ENCODE data around the gene TRPM3.

The TRPM3 gene

GRCh38 chr9:70556771-70557170, 564.6 kb downstream of the TRPM3 start:
- no peak for DNase-seq (ENCODE audit: low read depth in 2 of 2)

DNA sequence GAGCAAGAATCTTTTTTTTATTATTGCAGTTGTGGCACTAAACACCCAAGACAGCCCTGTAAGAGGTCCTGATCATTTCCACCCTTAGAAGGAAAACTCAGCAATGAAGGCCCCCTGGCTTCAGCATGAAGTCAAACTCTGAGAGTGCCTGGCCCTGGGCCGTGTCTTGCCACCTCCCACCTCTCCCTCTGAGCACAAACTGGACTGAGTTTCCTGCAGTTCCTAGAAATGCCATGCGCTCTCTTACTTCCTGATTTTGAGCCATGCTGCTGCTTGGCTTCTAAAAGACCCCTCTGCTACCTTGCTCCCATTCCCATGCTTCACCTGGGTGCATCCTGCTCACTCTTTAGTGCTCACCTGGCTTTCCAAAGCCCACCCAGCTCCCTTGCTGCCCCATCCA, 566.5 kb downstream of the TRPM3 start:
- DNase-seq (ENCODE audit: low read depth in 2 of 2), result no peak

DNA sequence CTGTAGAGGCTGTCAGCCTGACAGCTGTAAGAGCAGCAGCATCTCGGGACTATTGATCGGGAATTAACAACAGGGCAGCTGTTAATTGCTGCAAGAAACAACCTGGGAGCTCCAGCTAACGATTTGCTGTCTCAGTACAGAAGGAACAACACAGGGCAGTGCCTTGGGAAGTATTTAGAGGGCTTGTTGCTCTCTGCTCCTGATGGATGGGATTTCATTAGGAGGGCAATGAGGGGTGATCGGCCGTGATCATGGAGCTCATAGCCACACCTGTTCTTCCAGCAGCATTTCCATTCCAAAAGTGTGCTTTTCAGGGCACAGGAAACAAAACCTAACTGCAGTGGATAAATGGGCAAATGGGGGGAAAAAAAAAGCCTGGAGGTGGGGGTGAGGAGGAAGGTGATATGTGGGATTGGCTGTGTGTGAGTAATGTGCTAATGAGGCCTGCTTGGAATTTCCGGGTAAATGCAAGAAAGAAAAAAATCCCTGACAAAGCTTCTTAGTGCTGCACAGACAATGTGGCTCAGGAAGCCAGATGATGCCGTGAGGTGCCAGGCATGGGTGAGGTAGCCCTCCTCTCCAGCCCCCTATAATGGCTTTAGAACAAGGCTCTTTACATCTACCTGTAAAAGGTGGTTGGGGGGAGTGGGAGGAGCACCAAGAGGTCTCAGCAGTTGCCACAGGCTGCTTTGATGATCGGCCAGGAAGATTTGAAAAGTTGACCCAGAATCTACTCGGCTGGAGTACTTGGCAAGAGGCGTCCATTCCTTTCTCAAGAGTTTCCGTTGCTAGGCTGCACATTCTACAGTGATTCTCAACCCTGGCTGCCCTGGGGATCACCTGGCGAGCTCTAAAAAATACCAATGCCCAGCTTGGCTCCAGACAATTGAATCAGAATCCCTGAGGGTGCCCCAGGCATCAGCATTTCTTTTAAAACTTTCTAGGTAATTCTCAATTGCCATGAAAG, 567.4 kb downstream of the TRPM3 start:
- no peak for DNase-seq (ENCODE audit: low read depth in 2 of 2)

DNA sequence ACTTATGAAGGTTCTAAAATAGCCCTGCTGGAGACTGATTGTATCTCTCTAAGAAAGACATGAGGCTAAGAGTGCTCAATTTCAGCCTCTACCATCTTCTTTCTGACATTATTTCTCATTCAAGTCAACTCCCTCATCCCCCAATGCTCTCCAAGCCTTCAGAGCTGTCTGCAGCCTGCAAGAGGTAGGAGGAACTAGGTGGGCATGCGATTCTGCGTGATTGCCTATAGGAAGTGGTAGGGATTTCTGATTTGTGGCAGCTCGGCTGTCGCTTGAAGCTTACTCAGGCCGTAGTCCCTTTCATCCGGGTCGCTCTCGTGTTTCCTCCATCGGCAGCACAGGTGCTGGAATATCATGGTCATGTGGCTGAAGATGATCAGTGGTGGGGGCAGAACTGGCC, 568.9 kb downstream of the TRPM3 start:
- DNase-seq (ENCODE audit: low read depth in 2 of 2), result no peak

GRCh38 chr9:70551801-70552200, 569.6 kb downstream of the TRPM3 start:
- no peak for DNase-seq (ENCODE audit: low read depth in 2 of 2)

DNA sequence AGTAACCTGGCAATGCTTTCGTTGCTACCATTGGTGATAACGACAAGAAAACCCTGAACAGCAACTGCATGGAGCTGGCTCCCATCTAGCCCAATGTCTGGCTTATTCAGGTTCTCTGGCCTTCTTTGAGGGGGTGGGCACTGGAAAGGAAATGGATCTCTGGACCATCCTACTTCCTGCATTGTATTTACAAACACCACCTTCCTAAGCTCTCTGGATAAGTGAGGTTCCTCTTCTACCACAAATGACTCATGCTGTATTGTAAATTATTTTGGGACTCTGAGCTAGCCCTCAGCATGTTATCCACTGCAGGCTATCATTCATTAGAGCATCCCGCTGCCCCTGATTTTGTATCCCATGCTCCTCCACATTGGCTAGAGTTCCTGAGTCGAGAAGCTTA, 570.0 kb downstream of the TRPM3 start:
- no peak for DNase-seq (ENCODE audit: low read depth in 2 of 2)

GRCh38 chr9:70549926-70550325, 571.5 kb downstream of the TRPM3 start:
- no peak for DNase-seq (ENCODE audit: low read depth in 2 of 2)

DNA sequence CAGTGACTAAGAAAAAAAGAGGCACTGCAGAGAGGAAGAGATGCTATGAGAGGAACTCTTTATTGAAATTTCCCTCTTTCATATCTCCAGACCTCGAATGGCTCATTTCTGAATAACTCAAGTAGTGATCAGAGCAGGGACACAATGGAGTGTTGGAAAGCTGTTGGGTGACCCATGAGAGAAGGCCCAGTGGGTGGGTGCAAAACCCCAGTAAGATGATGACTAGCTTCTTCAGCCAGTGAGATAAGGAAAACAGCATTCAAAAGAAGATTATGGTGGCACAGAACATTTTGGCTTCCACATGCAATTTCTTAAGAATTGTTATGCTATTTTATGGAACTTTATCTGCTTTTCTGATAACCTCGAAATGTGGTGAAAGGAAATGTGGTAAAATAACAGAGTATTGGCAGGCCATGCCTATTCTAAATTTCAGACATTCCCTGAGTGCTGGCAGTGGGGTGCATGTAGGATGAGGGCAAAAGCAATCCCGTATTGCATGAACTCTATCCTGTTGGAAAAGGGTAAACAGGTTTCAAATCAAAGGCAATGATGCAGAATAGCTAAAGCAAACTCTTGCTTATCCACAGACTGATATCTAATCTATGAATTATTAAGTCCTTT, 579.0 kb downstream of the TRPM3 start:
- no peak for DNase-seq (ENCODE audit: low read depth in 2 of 2)

DNA sequence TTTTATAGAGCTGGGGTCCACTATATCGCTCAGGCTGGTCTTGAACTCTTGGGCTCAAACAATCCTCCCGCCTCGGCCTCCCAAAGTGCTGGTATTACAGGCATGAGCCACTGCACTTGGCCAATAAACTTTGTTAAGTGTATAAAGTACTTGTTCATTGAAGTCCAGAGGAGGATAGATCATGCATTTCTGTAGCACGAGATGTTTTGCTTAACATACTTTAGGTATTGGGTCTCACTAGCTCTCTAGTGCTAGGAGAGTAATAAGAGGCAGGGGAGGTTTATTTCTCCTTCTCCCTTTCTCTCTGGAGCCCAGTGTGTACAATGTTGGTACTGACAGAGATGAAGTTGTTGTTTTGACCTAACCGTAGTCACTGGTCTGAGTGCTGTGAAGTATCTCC, 581.4 kb downstream of the TRPM3 start:
- no peak for DNase-seq (ENCODE audit: low read depth in 2 of 2)

- DNase-seq (ENCODE audit: low read depth in 2 of 2), result no peak
Observed at GRCh38 chr9:70539526-70539925, 581.9 kb downstream of the TRPM3 start.

- no peak for DNase-seq (ENCODE audit: low read depth in 2 of 2)
Observed at GRCh38 chr9:70539001-70539400, 582.4 kb downstream of the TRPM3 start.

DNA sequence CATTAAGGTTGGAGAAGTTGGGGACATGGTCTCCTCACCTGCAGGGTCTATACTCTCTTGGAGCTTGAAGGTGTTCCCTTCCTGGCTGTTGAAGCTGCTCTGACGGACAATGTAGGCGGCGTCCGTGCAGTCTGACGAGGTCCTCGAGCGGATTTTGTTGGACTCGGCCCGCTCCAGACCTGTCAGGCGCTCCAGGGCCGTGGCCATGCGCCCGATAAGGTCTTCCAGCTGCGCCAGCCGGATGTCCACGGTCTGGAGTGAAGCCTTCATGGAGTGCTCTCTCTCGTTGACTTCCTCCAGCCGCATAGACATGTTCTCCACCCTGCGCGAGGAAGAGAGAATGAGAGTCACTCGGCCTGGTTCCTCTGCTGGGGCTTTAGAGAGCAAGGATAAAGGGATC, 584.3 kb downstream of the TRPM3 start:
- DNase-seq (ENCODE audit: low read depth in 2 of 2), result no peak

- DNase-seq (ENCODE audit: low read depth in 2 of 2), result no peak
Observed at GRCh38 chr9:70535546-70536323, 585.7 kb downstream of the TRPM3 start.

GRCh38 chr9:70534471-70534870, 587.0 kb downstream of the TRPM3 start:
- no peak for DNase-seq (ENCODE audit: low read depth in 2 of 2)

GRCh38 chr9:70534061-70534460, 587.4 kb downstream of the TRPM3 start:
- no peak for DNase-seq (ENCODE audit: low read depth in 2 of 2)

GRCh38 chr9:70533492-70533891, 587.9 kb downstream of the TRPM3 start:
- no peak for DNase-seq (ENCODE audit: low read depth in 2 of 2)

GRCh38 chr9:70532716-70533115, 588.7 kb downstream of the TRPM3 start:
- DNase-seq (ENCODE audit: low read depth in 2 of 2), result no peak

GRCh38 chr9:70531311-70531710, 590.1 kb downstream of the TRPM3 start:
- DNase-seq (ENCODE audit: low read depth in 2 of 2), result no peak

DNA sequence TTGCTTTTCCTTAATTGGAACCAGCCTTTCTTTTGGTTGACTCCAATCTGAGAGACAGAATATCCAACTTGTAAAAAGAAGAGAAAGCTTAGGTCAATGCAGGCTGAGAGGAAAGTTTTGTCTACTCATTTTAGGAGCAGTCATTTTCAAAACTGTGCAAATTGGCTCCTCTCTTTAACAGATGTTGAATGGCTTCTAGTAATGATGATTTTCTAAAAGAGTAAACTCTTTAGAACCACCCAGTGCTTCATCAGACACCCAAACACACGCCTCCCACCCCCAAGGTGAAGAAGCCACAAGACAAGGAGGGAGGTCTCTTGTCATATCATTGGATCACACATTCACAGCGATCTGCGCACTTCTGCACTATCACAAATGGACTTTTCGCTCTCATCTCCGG, 590.7 kb downstream of the TRPM3 start:
- no peak for DNase-seq (ENCODE audit: low read depth in 2 of 2)

- DNase-seq (ENCODE audit: low read depth in 2 of 2), result no peak
Observed at GRCh38 chr9:70529833-70530232, 591.6 kb downstream of the TRPM3 start.

DNA sequence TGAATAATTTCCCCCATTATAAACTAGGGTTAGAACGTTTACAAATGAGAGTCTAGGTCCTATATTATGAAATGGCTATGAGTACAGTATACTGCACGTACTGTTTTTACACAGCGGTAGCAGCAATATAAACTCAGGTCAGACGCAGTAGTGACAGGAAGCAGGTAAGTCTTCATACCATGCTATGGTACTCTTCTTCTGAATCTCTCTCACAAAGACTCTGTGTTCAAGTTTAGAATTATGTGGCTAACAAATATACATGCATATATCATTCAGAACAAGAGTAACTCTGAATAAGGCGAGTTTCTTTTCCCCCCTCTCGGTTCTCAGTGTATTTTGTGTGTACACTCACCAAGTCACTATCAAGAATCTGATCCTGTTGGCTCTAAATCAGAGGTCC, 592.0 kb downstream of the TRPM3 start:
- no peak for DNase-seq (ENCODE audit: low read depth in 2 of 2)

- no peak for DNase-seq (ENCODE audit: low read depth in 2 of 2)
Observed at GRCh38 chr9:70526902-70527301, 594.5 kb downstream of the TRPM3 start.

GRCh38 chr9:70525519-70525918, 595.9 kb downstream of the TRPM3 start:
- DNase-seq (ENCODE audit: low read depth in 2 of 2), result no peak

Measured in stimulated activated CD4-positive, alpha-beta T cell treated with anti-CD3 and anti-CD28 coated beads, Interleukin-15, amount 100 ng/mL, for 48 hours (primary cell).